ENCODE measurements around the gene GANAB. TPM values are rescaled to one million over a fixed set of nuclear protein-coding genes. Genes with fewer than 3 reads are reported as not detected.

The GANAB gene
- total and polyA plus RNA-seq, 2 of the 13 experiments (the other 11 are each of a cell fraction or from before 2014, with no cell fraction given): 99.5 to 234 TPM

GRCh38 chr11:62599069-62599696, 47.2 kb downstream of the GANAB start (continued):
- TF ChIP-seq GLMP (CRISPR knock-in tag; IDR thresholded peaks at IDR 0.05; ENCODE audit: borderline replicate concordance) (no peak), ZNF720 (CRISPR knock-in tag; IDR thresholded peaks at IDR 0.05) (no peak), PHF20 (CRISPR knock-in tag; IDR thresholded peaks at IDR 0.05) (peak; percentile 61; the same call in 1 of the 2 replicates), ZNF567 (CRISPR knock-in tag; IDR thresholded peaks at IDR 0.05; ENCODE audit: borderline replicate concordance) (no peak), ZEB1 (IDR thresholded peaks at IDR 0.05; ENCODE audit: insufficient replicate concordance, low read depth) (no peak), FIP1L1 (IDR thresholded peaks at IDR 0.05; ENCODE audit: borderline replicate concordance, insufficient read depth, low read depth, low read length) (no peak), PHB2 (IDR thresholded peaks at IDR 0.05; ENCODE audit: partially characterized antibody) (no peak), HNF1B (CRISPR knock-in tag; IDR thresholded peaks at IDR 0.05) (no peak), NR2F6 (IDR thresholded peaks at IDR 0.05) (0 out of 2 replicates have a peak, but pooled peaks have one; percentile 13), NR2F6 (CRISPR knock-in tag; IDR thresholded peaks at IDR 0.05) (peak; percentile 42; the same call in 1 of the 2 replicates), ZNF704 (CRISPR knock-in tag; IDR thresholded peaks at IDR 0.05; ENCODE audit: borderline replicate concordance) (no peak), ZFP62 (CRISPR knock-in tag; IDR thresholded peaks at IDR 0.05) (no peak), RBFOX2 (IDR thresholded peaks at IDR 0.05; ENCODE audit: low read depth, low read length) (0 out of 2 replicates have a peak, but pooled peaks have one; percentile 9), MEIS1 (CRISPR knock-in tag; IDR thresholded peaks at IDR 0.05; ENCODE audit: borderline replicate concordance) (no peak), ZNF780A (CRISPR knock-in tag; IDR thresholded peaks at IDR 0.05) (no peak), ZXDC (CRISPR knock-in tag; IDR thresholded peaks at IDR 0.05) (peak; percentile 100), HNF4G (IDR thresholded peaks at IDR 0.05; ENCODE audit: borderline replicate concordance, low read depth, low read length) (peak; percentile 17; the same call in 1 of the 2 replicates), HNF4G (CRISPR knock-in tag; IDR thresholded peaks at IDR 0.05; ENCODE audit: borderline replicate concordance, low read depth) (no peak), NFE2L2 (IDR thresholded peaks at IDR 0.05; ENCODE audit: low read length) (no peak), CREB1 (IDR thresholded peaks at IDR 0.05) (no peak), CREB1 (CRISPR knock-in tag; IDR thresholded peaks at IDR 0.05) (peak; percentile 77), TOPORS (CRISPR knock-in tag; IDR thresholded peaks at IDR 0.05) (no peak), EZH2 (conservative IDR thresholded peaks at IDR 0.05; ENCODE audit: low read depth, low read length) (no peak), SP140L (CRISPR knock-in tag; IDR thresholded peaks at IDR 0.05; ENCODE audit: borderline replicate concordance) (no peak), TEAD2 (CRISPR knock-in tag; IDR thresholded peaks at IDR 0.05) (no peak), ZSCAN22 (CRISPR knock-in tag; IDR thresholded peaks at IDR 0.05) (no peak)
